ENCODE measurements around the gene COL2A1. TPM values are rescaled to one million over a fixed set of nuclear protein-coding genes. Genes with fewer than 3 reads are reported as not detected.

Gene COL2A1
- total RNA-seq, 2 experiments from 2014 or later, result not detected

- no peak overlapping the region for H3K27ac ChIP-seq (ENCODE audit: low read depth in 1 of 2, low read length in 2 of 2)
- no peaks in the 10 kb centered on the region for H3K9me3 ChIP-seq (ENCODE audit: control insufficient read depth in 1 of 2, insufficient read depth in 1 of 2, low read length in 2 of 2)
- CTCF ChIA-PET, result no interaction called here
- Mint-ChIP-seq H3K4me1 (ENCODE audit: low read depth) (no peaks in the 10 kb centered on the region), H3K4me3 (no peak overlapping the region), H3K9me3 (no peaks in the 10 kb centered on the region), H3K36me3 (ENCODE audit: low read depth) (no peaks in the 10 kb centered on the region), H3K27me3 (peaks cover 3% of the 10 kb centered on the region), H3K27ac (no peak overlapping the region)
- H3K4me1 ChIP-seq (ENCODE audit: insufficient read depth, low read length), result no peaks in the 10 kb centered on the region
- H3K36me3 ChIP-seq (ENCODE audit: insufficient read depth, low read length), result no peaks in the 10 kb centered on the region
- no peak for TF ChIP-seq CTCF (IDR thresholded peaks at IDR 0.05)
- ATAC-seq (ENCODE audit: poor library complexity) (no peak), DNase-seq (no peak)
- H3K4me3 ChIP-seq (ENCODE audit: low read length), result no peak overlapping the region
- intact Hi-C loops (cut with DNase I, micrococcal nuclease), result no loop called here
- H3K27me3 ChIP-seq (ENCODE audit: control insufficient read depth in 1 of 2, insufficient read depth in 2 of 2, low read length in 2 of 2), result no peaks in the 10 kb centered on the region
- POLR2A ChIA-PET, result no interaction called here
These were observed 20.6 kb downstream of the COL2A1 start for GRCh38 chr12:47983541-47984115.

GRCh38 chr12:47982770-47983169 is 21.5 kb downstream of the COL2A1 start:
- Mint-ChIP-seq H3K36me3 (ENCODE audit: low read depth) (no peaks in the 10 kb centered on the region), H3K9me3 (no peaks in the 10 kb centered on the region), H3K4me3 (no peak overlapping the region), H3K27me3 (peaks cover 3% of the 10 kb centered on the region), H3K4me1 (ENCODE audit: low read depth) (no peaks in the 10 kb centered on the region), H3K27ac (no peak overlapping the region)
- ATAC-seq (ENCODE audit: poor library complexity) (no peak), DNase-seq (no peak)
- no peak for TF ChIP-seq CTCF (IDR thresholded peaks at IDR 0.05)
- no peak overlapping the region for H3K27ac ChIP-seq (ENCODE audit: low read depth in 1 of 2, low read length in 2 of 2)
- POLR2A ChIA-PET, result no interaction called here
- H3K4me1 ChIP-seq (ENCODE audit: insufficient read depth, low read length), result no peaks in the 10 kb centered on the region
- H3K36me3 ChIP-seq (ENCODE audit: insufficient read depth, low read length), result no peaks in the 10 kb centered on the region
- H3K4me3 ChIP-seq (ENCODE audit: low read length), result no peak overlapping the region
- no peaks in the 10 kb centered on the region for H3K9me3 ChIP-seq (ENCODE audit: control insufficient read depth in 1 of 2, insufficient read depth in 1 of 2, low read length in 2 of 2)
- CTCF ChIA-PET, result interaction anchor here (0.7 kb wide), 1 partner anchor 635 kb away, joined by 3 read pairs; no protein-coding TSS in a partner anchor
- H3K27me3 ChIP-seq (ENCODE audit: control insufficient read depth in 1 of 2, insufficient read depth in 2 of 2, low read length in 2 of 2), result no peaks in the 10 kb centered on the region
- intact Hi-C loops (cut with DNase I, micrococcal nuclease), result no loop called here

DNA sequence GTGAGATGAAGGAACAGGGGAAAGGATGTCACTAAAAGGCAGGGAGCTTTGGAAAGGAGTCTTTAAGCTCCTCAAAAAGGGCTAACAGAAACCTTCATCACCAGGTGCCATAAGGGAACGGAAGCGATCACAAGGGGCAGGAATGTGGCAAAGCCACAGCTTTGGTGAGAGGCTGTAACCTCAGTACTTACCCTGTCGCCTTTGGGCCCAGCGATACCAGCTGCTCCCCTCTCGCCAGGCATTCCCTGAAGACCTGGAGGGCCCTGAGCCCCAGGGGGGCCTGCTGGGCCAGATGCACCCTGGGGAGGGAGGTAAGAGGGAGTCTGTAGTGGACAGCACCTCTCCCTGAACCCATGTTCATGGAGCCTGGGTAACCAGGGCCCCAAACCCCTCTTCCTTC is 22.0 kb downstream of the COL2A1 start:
- DNase-seq (no peak), ATAC-seq (ENCODE audit: poor library complexity) (no peak)
- ChIA-PET POLR2A (no interaction called here), CTCF (interaction anchor here (0.7 kb wide), 1 partner anchor 636 kb away, joined by 3 read pairs; no protein-coding TSS in a partner anchor)
- H3K4me3 ChIP-seq (ENCODE audit: low read length), result no peak overlapping the region
- no peaks in the 10 kb centered on the region for H3K9me3 ChIP-seq (ENCODE audit: control insufficient read depth in 1 of 2, insufficient read depth in 1 of 2, low read length in 2 of 2)
- Mint-ChIP-seq H3K36me3 (ENCODE audit: low read depth) (no peaks in the 10 kb centered on the region), H3K9me3 (no peaks in the 10 kb centered on the region), H3K4me1 (ENCODE audit: low read depth) (no peaks in the 10 kb centered on the region), H3K27ac (no peak overlapping the region), H3K4me3 (no peak overlapping the region), H3K27me3 (peaks cover 3% of the 10 kb centered on the region)
- H3K36me3 ChIP-seq (ENCODE audit: insufficient read depth, low read length), result no peaks in the 10 kb centered on the region
- H3K4me1 ChIP-seq (ENCODE audit: insufficient read depth, low read length), result no peaks in the 10 kb centered on the region
- no peak overlapping the region for H3K27ac ChIP-seq (ENCODE audit: low read depth in 1 of 2, low read length in 2 of 2)
- no peak for TF ChIP-seq CTCF (IDR thresholded peaks at IDR 0.05)
- intact Hi-C loops (cut with DNase I, micrococcal nuclease), result no loop called here
- no peaks in the 10 kb centered on the region for H3K27me3 ChIP-seq (ENCODE audit: control insufficient read depth in 1 of 2, insufficient read depth in 2 of 2, low read length in 2 of 2)
